ENCODE results near the gene CCSER1. TPM values are rescaled to one million over a fixed set of nuclear protein-coding genes. Genes with fewer than 3 reads are reported as not detected.

Gene CCSER1
- total and polyA plus RNA-seq, 4 donors: 0.18 to 2.3 (median 1.2) TPM

GRCh38 chr4:90503677-90504076 is 376.5 kb downstream of the CCSER1 start:
- Histone ChIP-seq H3K4me1 (ENCODE audit: control insufficient read depth in 4 of 4, insufficient read depth in 4 of 4, low read length in 3 of 4) (no peaks in the 10 kb centered on the region), H3K27me3 (ENCODE audit: control insufficient read depth in 4 of 4, insufficient read depth in 4 of 4, low read length in 3 of 4) (no peaks in the 10 kb centered on the region), H3K9ac (ENCODE audit: low read depth in 1 of 2, low read length in 2 of 2) (no peak overlapping the region), H3K36me3 (ENCODE audit: control insufficient read depth in 4 of 4, insufficient read depth in 3 of 4, low read depth in 1 of 4, low read length in 3 of 4) (no peaks in the 10 kb centered on the region), H3K27ac (ENCODE audit: low read depth in 1 of 2, low read length in 2 of 2) (no peak overlapping the region), H3K4me3 (ENCODE audit: low read depth in 1 of 3, low read length in 3 of 3) (no peak overlapping the region), H3K9me3 (ENCODE audit: control insufficient read depth in 4 of 4, low read length in 3 of 4) (no peaks in the 10 kb centered on the region)
- DNase-seq (ENCODE audit: low spot score): no peak
- TF ChIP-seq JUND (IDR thresholded peaks at IDR 0.05) (no peak), HNF4A (conservative IDR thresholded peaks at IDR 0.05) (no peak), REST (IDR thresholded peaks at IDR 0.05) (no peak), ATF3 (IDR thresholded peaks at IDR 0.05) (no peak), CTCF (IDR thresholded peaks at IDR 0.05; ENCODE audit: low read depth, low read length, missing input control) (no peak)
- 91% methylated on average over 2 of the region's 2 CpGs for WGBS

GRCh38 chr4:90515191-90515590 is 388.0 kb downstream of the CCSER1 start:
- DNase-seq (ENCODE audit: low spot score): no peak
- TF ChIP-seq ZBTB33 (IDR thresholded peaks at IDR 0.05) (no peak), ATF3 (IDR thresholded peaks at IDR 0.05) (no peak), TAF1 (conservative IDR thresholded peaks at IDR 0.05) (no peak), JUND (IDR thresholded peaks at IDR 0.05) (no peak), FOXA1 (IDR thresholded peaks at IDR 0.05) (no peak), EGR1 (IDR thresholded peaks at IDR 0.05; ENCODE audit: low read depth in 2 of 2) (no peak), SP1 (IDR thresholded peaks at IDR 0.05) (no peak), FOXA2 (IDR thresholded peaks at IDR 0.05) (no peak), RAD21 (IDR thresholded peaks at IDR 0.05) (no peak), CTCF (IDR thresholded peaks at IDR 0.05; ENCODE audit: low read depth, low read length, missing input control) (no peak), RXRA (IDR thresholded peaks at IDR 0.05) (no peak), NR2F2 (IDR thresholded peaks at IDR 0.05) (no peak), REST (IDR thresholded peaks at IDR 0.05) (no peak), HNF4G (IDR thresholded peaks at IDR 0.05) (no peak), MAX (IDR thresholded peaks at IDR 0.05) (no peak), YY1 (IDR thresholded peaks at IDR 0.05) (no peak), GABPA (IDR thresholded peaks at IDR 0.05 in 1 of 2, conservative IDR thresholded peaks at IDR 0.05 in 1 of 2) (no peak), HNF4A (conservative IDR thresholded peaks at IDR 0.05) (no peak)
- no peaks in the 10 kb centered on the region for H3K36me3 ChIP-seq (ENCODE audit: control insufficient read depth in 4 of 4, insufficient read depth in 3 of 4, low read depth in 1 of 4, low read length in 3 of 4)
- no peak overlapping the region for H3K9ac ChIP-seq (ENCODE audit: low read depth in 1 of 2, low read length in 2 of 2)
- H3K4me3 ChIP-seq (ENCODE audit: low read depth in 1 of 3, low read length in 3 of 3): no peak overlapping the region
- no peaks in the 10 kb centered on the region for H3K9me3 ChIP-seq (ENCODE audit: control insufficient read depth in 4 of 4, low read length in 3 of 4)
- H3K4me1 ChIP-seq (ENCODE audit: control insufficient read depth in 4 of 4, insufficient read depth in 4 of 4, low read length in 3 of 4): no peaks in the 10 kb centered on the region
- H3K27ac ChIP-seq (ENCODE audit: low read depth in 1 of 2, low read length in 2 of 2): no peak overlapping the region
- H3K27me3 ChIP-seq (ENCODE audit: control insufficient read depth in 4 of 4, insufficient read depth in 4 of 4, low read length in 3 of 4): no peaks in the 10 kb centered on the region

Measured in liver (tissue), 9 donors.